ENCODE data around the gene CDKN2B-AS1. TPM values are rescaled to one million over a fixed set of nuclear protein-coding genes. Genes with fewer than 3 reads are reported as not detected.

CDKN2B-AS1 gene
- polyA plus RNA-seq, 2 of the 4 experiments (the other 2 are of a cell fraction), result not detected

DNA sequence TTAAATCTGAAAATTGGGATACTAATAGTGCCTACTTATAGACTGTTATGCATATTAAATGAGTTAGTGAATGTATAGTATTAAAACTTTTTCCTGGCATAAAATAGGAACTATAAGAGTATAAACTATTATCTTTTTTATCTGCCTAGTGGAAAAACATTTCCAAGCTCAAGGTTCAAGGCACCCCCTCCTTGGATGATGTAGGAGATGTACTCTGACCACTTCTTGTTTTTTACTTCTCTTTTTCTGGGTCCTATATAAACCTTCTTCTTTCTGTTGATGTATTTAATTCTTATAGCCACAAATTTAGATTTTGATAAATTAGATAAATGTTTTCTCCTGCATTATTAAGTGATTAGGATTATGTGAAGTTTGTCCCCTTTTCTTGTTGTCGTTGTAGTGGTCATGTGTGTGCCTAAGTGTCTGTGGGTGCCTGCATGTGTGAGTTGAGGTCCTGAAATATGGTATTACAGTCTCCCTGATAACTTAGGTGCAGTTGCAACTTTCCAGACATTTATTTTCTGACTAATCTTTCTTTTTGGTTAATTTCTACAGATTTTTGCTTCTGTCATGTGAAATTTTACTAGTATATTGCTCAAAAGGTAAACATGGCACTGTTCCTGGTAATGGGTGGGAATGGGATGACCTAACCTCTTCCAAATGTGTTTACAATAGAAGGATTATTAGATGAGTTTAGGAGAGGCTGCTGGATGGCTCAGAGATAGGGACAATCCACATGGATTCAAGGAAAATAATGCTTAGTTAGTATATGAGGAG is 175.3 kb downstream of the CDKN2B-AS1 start (continued):
- no peak for TF ChIP-seq RCOR1 (IDR thresholded peaks at IDR 0.05; ENCODE audit: low read depth, low read length)
- TF ChIP-seq NFE2L2 (conservative IDR thresholded peaks at IDR 0.05; ENCODE audit: low read length), result no peak
- no peak for TF ChIP-seq KDM5A (IDR thresholded peaks at IDR 0.05)
- peak; percentile 85; a peak in 3 of 5 replicates for TF ChIP-seq JUN (IDR thresholded peaks at IDR 0.05)
- no peak for TF ChIP-seq BHLHE40 (IDR thresholded peaks at IDR 0.05; ENCODE audit: low read depth, low read length)
- TF ChIP-seq KDM1A (IDR thresholded peaks at IDR 0.05; ENCODE audit: low read depth), result no peak
- TF ChIP-seq CEBPB (IDR thresholded peaks at IDR 0.05), result peak; percentile 93 to 98
- no peak for TF ChIP-seq CBX8 (IDR thresholded peaks at IDR 0.05)
- TF ChIP-seq SMC3 (IDR thresholded peaks at IDR 0.05), result peak; percentile 45; the same call in 2 of the 3 replicates
- TF ChIP-seq ZSCAN20 (CRISPR knock-in tag; IDR thresholded peaks at IDR 0.05), result no peak; the same call in 1 of the 2 replicates
- TF ChIP-seq TFCP2L1 (CRISPR knock-in tag; IDR thresholded peaks at IDR 0.05), result no peak
- no peak for TF ChIP-seq HDAC2 (IDR thresholded peaks at IDR 0.05)
- TF ChIP-seq RAD21 (conservative IDR thresholded peaks at IDR 0.05 in 1 of 2, IDR thresholded peaks at IDR 0.05 in 1 of 2), result peak in 1 of 2 experiments; percentile 57; a peak in 2 of 5 replicates
- no peak for TF ChIP-seq TP53 (CRISPR knock-in tag; IDR thresholded peaks at IDR 0.05)
- TF ChIP-seq, protein P1, sequence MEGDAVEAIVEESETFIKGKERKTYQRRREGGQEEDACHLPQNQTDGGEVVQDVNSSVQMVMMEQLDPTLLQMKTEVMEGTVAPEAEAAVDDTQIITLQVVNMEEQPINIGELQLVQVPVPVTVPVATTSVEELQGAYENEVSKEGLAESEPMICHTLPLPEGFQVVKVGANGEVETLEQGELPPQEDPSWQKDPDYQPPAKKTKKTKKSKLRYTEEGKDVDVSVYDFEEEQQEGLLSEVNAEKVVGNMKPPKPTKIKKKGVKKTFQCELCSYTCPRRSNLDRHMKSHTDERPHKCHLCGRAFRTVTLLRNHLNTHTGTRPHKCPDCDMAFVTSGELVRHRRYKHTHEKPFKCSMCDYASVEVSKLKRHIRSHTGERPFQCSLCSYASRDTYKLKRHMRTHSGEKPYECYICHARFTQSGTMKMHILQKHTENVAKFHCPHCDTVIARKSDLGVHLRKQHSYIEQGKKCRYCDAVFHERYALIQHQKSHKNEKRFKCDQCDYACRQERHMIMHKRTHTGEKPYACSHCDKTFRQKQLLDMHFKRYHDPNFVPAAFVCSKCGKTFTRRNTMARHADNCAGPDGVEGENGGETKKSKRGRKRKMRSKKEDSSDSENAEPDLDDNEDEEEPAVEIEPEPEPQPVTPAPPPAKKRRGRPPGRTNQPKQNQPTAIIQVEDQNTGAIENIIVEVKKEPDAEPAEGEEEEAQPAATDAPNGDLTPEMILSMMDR (IDR thresholded peaks at IDR 0.05), result no peak
- no peak for TF ChIP-seq PHF8 (IDR thresholded peaks at IDR 0.05; ENCODE audit: borderline replicate concordance, low read depth)
- TF ChIP-seq ZC3H11A (IDR thresholded peaks at IDR 0.05), result no peak
- no peak for TF ChIP-seq USF2 (IDR thresholded peaks at IDR 0.05)
- TF ChIP-seq HES2 (IDR thresholded peaks at IDR 0.05), result peak; percentile 97
- no peak; the same call in 1 of the 2 replicates for TF ChIP-seq FOXS1 (CRISPR knock-in tag; IDR thresholded peaks at IDR 0.05)
- peak; percentile 73 for TF ChIP-seq GATA3 (IDR thresholded peaks at IDR 0.05; ENCODE audit: borderline replicate concordance)
- TF ChIP-seq REST (IDR thresholded peaks at IDR 0.05), result no peak
- TF ChIP-seq MAZ (IDR thresholded peaks at IDR 0.05; ENCODE audit: borderline replicate concordance, low read depth, low read length), result no peak
- TF ChIP-seq ESRRA (IDR thresholded peaks at IDR 0.05; ENCODE audit: borderline replicate concordance, low read length), result no peak
- TF ChIP-seq MYC (IDR thresholded peaks at IDR 0.05; ENCODE audit: borderline replicate concordance, low read length), result no peak
- no peak for TF ChIP-seq E2F6 (IDR thresholded peaks at IDR 0.05; ENCODE audit: borderline replicate concordance, low read depth)
- peak; percentile 93; the same call in 2 of the 3 replicates for TF ChIP-seq BCL3 (IDR thresholded peaks at IDR 0.05)
- no peak for TF ChIP-seq EHF (CRISPR knock-in tag; IDR thresholded peaks at IDR 0.05)
- TF ChIP-seq, protein P2, sequence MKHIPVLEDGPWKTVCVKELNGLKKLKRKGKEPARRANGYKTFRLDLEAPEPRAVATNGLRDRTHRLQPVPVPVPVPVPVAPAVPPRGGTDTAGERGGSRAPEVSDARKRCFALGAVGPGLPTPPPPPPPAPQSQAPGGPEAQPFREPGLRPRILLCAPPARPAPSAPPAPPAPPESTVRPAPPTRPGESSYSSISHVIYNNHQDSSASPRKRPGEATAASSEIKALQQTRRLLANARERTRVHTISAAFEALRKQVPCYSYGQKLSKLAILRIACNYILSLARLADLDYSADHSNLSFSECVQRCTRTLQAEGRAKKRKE (CRISPR knock-in tag; IDR thresholded peaks at IDR 0.05; ENCODE audit: low read depth), result no peak
- TF ChIP-seq NPAS2 (CRISPR knock-in tag; IDR thresholded peaks at IDR 0.05; ENCODE audit: borderline replicate concordance), result no peak
- TF ChIP-seq HOXA7 (CRISPR knock-in tag; IDR thresholded peaks at IDR 0.05), result no peak
- no peak for TF ChIP-seq ZFP36 (IDR thresholded peaks at IDR 0.05; ENCODE audit: borderline replicate concordance, partially characterized antibody)
- TF ChIP-seq HOXB13 (CRISPR knock-in tag; IDR thresholded peaks at IDR 0.05; ENCODE audit: low read depth), result no peak
